PC-9 (cell line): ENCODE measurements around the gene KATNAL1. TPM values are rescaled to one million over a fixed set of nuclear protein-coding genes. Genes with fewer than 3 reads are reported as not detected.
A peak's percentile ranks its signal among the peaks of the same experiment; 100 is the strongest.

Experiments
- BruUV-seq: library from RNA; stranded (reverse); fragments of 400-500 nt; replicated peaks from 2 replicates; lab custom pipeline; 2021; lab: Mats Ljungman, UMichigan
- CTCF ChIA-PET: fragments of 300-600 bp; sonication (Branson Sonifier 250); formaldehyde crosslinking; loops from one replicate; lab custom pipeline; 2022; ENCODE audit warnings: antibody characterized with exemption; lab: Charles Lee
- POLR2A ChIA-PET: fragments of 300-600 bp; sonication (Branson Sonifier 250); formaldehyde crosslinking; loops from one replicate; lab custom pipeline; 2022; ENCODE audit warnings: antibody characterized with exemption; ENCODE audit not compliant: unreplicated experiment; lab: Charles Lee
- DNase-seq, 2 experiments: peaks; one replicate each; pipeline versions ENCODE4 v3.0.0 to v3.0.0-alpha.2; 2015 to 2022; ENCODE audit warnings: mixed read lengths in 1 of 2
- H2AFZ ChIP-seq: fragments of 200-600 bp; sonication (generic); 2 replicates; pipeline ENCODE4 v1.8.1; 2017; ENCODE audit warnings: antibody characterized with exemption
- H3F3A ChIP-seq: fragments of 200-600 bp; sonication (generic); 2 replicates; pipeline ENCODE4 v1.8.1; 2017; ENCODE audit warnings: antibody characterized with exemption, mild to moderate bottlenecking, low read depth; ENCODE audit not compliant: insufficient read depth
- H3K27ac ChIP-seq: fragments of 200-600 bp; sonication (generic); 2 replicates; pipeline ENCODE4 v1.6.1; 2016; ENCODE audit warnings: mixed run types
- H3K27me3 ChIP-seq: fragments of 200-600 bp; sonication (generic); 2 replicates; pipeline ENCODE4 v1.6.1; 2016; ENCODE audit warnings: low read depth, mixed run types; ENCODE audit not compliant: insufficient read depth
- H3K36me3 ChIP-seq: fragments of 200-600 bp; sonication (generic); 2 replicates; pipeline ENCODE4 v1.6.1; 2016; ENCODE audit warnings: low read depth, mixed run types
- H3K4me1 ChIP-seq: fragments of 200-600 bp; sonication (generic); replicated peaks from 2 replicates; pipeline ENCODE4 v1.6.1; 2016; ENCODE audit warnings: mixed run types; ENCODE audit not compliant: insufficient read depth
- H3K4me2 ChIP-seq: fragments of 200-600 bp; sonication (generic); 2 replicates; pipeline ENCODE4 v1.6.1; 2017; ENCODE audit warnings: mixed run types
- H3K4me3 ChIP-seq: fragments of 200-600 bp; sonication (generic); 2 replicates; pipeline ENCODE4 v1.6.1; 2016; ENCODE audit warnings: mixed run types
- H3K79me2 ChIP-seq: fragments of 200-600 bp; sonication (generic); 2 replicates; pipeline ENCODE4 v1.6.1; 2017; ENCODE audit warnings: low read depth, mixed run types
- H3K9me2 ChIP-seq: fragments of 200-600 bp; sonication (generic); 2 replicates; pipeline ENCODE4 v1.8.1; 2017; ENCODE audit warnings: mild to moderate bottlenecking; ENCODE audit not compliant: insufficient read depth
- H3K9me3 ChIP-seq: fragments of 200-600 bp; sonication (generic); 2 replicates; pipeline ENCODE4 v1.8.1; 2016; ENCODE audit warnings: low read depth; ENCODE audit not compliant: insufficient read depth
- H4K20me1 ChIP-seq: fragments of 200-600 bp; sonication (generic); 2 replicates; pipeline ENCODE4 v1.8.1; 2017; ENCODE audit not compliant: insufficient read depth
- EZH2 ChIP-seq: fragments of 200-600 bp; sonication (generic); IDR thresholded peaks from 2 replicates; pipeline ENCODE4 v1.8.0; 2017; ENCODE audit warnings: antibody characterized with exemption, low read depth
- intact Hi-C: fragments of 100-400 bp; cut with micrococcal nuclease; formaldehyde crosslinking; loops from one replicate; pipeline ENCODE4 v1.10.0; 2022; ENCODE audit not compliant: unreplicated experiment
- total RNA-seq: library from RNA; stranded (reverse); gene quantifications from 2 replicates; pipeline ENCODE4 v1.2.3, GENCODE V29; 2021
- TF ChIP-seq, protein P1 (sequence below): fragments of 200-600 bp; sonication (generic); conservative IDR thresholded peaks from 2 replicates; pipeline ENCODE4 v1.6.1; 2017; ENCODE audit warnings: mixed run types, antibody characterized with exemption, mild to moderate bottlenecking, moderate library complexity

Gene KATNAL1
- total RNA-seq, 1 experiment from 2014 or later, result 11.8 TPM

DNA sequence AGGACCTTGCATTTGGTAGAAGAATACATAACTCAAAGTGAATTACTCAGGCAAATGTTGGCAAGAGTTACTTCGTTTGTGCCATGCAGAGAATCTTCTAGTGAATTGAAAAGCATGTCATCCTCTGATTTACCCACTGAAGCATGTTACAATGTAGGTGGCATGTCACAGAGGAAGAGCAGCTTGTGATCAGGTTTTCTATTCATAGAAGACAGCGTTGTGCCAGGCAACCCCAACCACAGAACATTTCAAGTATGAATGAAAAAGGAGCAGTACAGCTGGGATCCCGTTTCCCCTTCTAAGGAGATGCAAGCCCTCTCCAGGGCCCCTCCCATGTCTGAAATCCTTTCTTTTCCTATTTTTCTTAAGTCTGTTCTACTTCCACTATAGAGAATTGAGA is 6.0 kb upstream of the KATNAL1 start:
- Histone ChIP-seq H3K79me2 (no peaks in the 10 kb centered on the region), H3F3A (no peaks in the 10 kb centered on the region), H3K9me2 (no peaks in the 10 kb centered on the region; the same call in 1 of the 2 replicates), H2AFZ (no peak overlapping the region), H3K9me3 (no peaks in the 10 kb centered on the region), H3K4me2 (no peak overlapping the region), H3K4me1 (0 out of 2 replicates have a peak, but pooled peaks cover 5% of the 10 kb centered on the region), H3K36me3 (no peaks in the 10 kb centered on the region), H4K20me1 (no peaks in the 10 kb centered on the region; the same call in 1 of the 2 replicates), H3K27me3 (no peaks in the 10 kb centered on the region), H3K4me3 (no peak overlapping the region), H3K27ac (no peak overlapping the region)
- no peak for DNase-seq
- CTCF ChIA-PET, result no interaction called here
- no TSS peak for BruUV-seq
- POLR2A ChIA-PET, result no interaction called here
- TF ChIP-seq, protein P1, sequence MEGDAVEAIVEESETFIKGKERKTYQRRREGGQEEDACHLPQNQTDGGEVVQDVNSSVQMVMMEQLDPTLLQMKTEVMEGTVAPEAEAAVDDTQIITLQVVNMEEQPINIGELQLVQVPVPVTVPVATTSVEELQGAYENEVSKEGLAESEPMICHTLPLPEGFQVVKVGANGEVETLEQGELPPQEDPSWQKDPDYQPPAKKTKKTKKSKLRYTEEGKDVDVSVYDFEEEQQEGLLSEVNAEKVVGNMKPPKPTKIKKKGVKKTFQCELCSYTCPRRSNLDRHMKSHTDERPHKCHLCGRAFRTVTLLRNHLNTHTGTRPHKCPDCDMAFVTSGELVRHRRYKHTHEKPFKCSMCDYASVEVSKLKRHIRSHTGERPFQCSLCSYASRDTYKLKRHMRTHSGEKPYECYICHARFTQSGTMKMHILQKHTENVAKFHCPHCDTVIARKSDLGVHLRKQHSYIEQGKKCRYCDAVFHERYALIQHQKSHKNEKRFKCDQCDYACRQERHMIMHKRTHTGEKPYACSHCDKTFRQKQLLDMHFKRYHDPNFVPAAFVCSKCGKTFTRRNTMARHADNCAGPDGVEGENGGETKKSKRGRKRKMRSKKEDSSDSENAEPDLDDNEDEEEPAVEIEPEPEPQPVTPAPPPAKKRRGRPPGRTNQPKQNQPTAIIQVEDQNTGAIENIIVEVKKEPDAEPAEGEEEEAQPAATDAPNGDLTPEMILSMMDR, result no peak
- no peak for TF ChIP-seq EZH2
- intact Hi-C loops, result no loop called here

DNA sequence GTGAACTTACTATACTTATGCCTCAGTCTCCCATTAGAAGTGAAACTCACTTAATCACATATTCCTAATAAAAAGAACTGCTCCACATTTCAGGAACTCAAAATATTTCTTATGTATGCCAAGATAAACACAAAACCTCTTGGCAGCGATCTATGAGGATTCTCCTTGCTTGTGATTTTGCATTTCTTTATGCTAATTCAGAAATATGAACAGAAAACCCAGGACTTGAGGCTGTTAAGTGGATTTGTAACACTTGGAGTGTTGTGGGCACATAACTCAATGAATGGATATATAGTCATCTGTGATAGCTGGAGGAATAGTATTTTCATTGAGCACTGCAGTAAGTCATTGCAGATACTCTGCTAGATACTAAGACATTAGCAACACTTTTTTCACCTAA is 5.6 kb upstream of the KATNAL1 start:
- H3K4me1 ChIP-seq, result peaks cover 7% of the 10 kb centered on the region; the same call in 1 of the 2 replicates
- ChIA-PET CTCF (no interaction called here), POLR2A (no interaction called here)
- intact Hi-C loops, result no loop called here
- TF ChIP-seq, protein P1, result no peak
- no peak for TF ChIP-seq EZH2
- no peak overlapping the region for H3K27ac ChIP-seq
- H4K20me1 ChIP-seq, result no peaks in the 10 kb centered on the region; the same call in 1 of the 2 replicates
- BruUV-seq, result no TSS peak
- H3K4me2 ChIP-seq, result no peak overlapping the region
- H2AFZ ChIP-seq, result no peak overlapping the region
- H3K9me3 ChIP-seq, result no peaks in the 10 kb centered on the region
- no peaks in the 10 kb centered on the region for H3F3A ChIP-seq
- no peak overlapping the region for H3K4me3 ChIP-seq
- no peaks in the 10 kb centered on the region for H3K79me2 ChIP-seq
- no peaks in the 10 kb centered on the region for H3K27me3 ChIP-seq
- no peaks in the 10 kb centered on the region for H3K36me3 ChIP-seq
- no peaks in the 10 kb centered on the region; the same call in 1 of the 2 replicates for H3K9me2 ChIP-seq
- no peak for DNase-seq

DNA sequence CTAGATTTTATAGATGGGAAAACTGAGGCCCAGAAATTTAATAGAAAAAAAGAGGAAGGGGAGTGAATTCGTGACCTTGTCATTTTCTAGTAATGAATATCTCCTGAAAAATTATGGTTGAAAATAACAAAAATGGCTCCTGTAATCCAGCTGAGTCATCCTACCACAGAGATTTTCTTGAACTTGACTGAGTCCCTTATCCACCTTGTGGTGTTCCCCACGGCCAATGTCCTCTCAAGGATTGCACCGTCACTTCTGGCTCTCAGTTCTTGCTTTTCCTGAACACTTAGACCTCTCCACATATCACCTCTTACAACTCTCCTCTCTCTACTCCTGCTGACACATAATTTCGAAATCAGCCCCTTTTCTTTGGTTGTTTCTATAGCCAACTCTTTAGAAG is 1.2 kb upstream of the KATNAL1 start:
- no peaks in the 10 kb centered on the region for H4K20me1 ChIP-seq
- peak in 1 of 2 experiments; percentile 4 for DNase-seq
- ChIA-PET CTCF (no interaction called here), POLR2A (no interaction called here)
- no peaks in the 10 kb centered on the region for H3F3A ChIP-seq
- no peak overlapping the region for H3K27ac ChIP-seq
- peaks cover 16% of the 10 kb centered on the region for H3K4me1 ChIP-seq
- H3K9me2 ChIP-seq, result no peaks in the 10 kb centered on the region
- H3K27me3 ChIP-seq, result no peaks in the 10 kb centered on the region
- TF ChIP-seq, protein P1, result no peak
- no peak for TF ChIP-seq EZH2
- H3K79me2 ChIP-seq, result no peaks in the 10 kb centered on the region
- 0 out of 2 replicates have a peak overlapping the region, but pooled peaks have one; percentile 99 for H3K4me3 ChIP-seq
- H3K4me2 ChIP-seq, result no peak overlapping the region; the same call in 1 of the 2 replicates
- intact Hi-C loops, result loop anchor here (10.0 kb wide), 1 partner anchor 174 kb away; no protein-coding TSS in a partner anchor
- H3K9me3 ChIP-seq, result no peaks in the 10 kb centered on the region
- no TSS peak for BruUV-seq
- H3K36me3 ChIP-seq, result no peaks in the 10 kb centered on the region
- no peak overlapping the region; the same call in 1 of the 2 replicates for H2AFZ ChIP-seq
